GM19372 (cell line): Measurements from ENCODE around the gene SMAD9.
"Not testable (repeated sequence)": the region's sequence is repeated elsewhere in the genome, so short reads cannot be mapped to it uniquely, and the experiment has no call there.

ENCODE experiments used
- ATAC-seq: cut with Tn5 transposase; IDR thresholded peaks from one replicate; pipeline ENCODE4 v1.9.1; 2021; ENCODE audit warnings: mild to moderate bottlenecking, low read depth, moderate library complexity; ENCODE audit not compliant: unreplicated experiment

Gene SMAD9

GRCh38 chr13:36912973-36913372 is 7.1 kb downstream of the SMAD9 start:
- ATAC-seq: no peak

- no peak for ATAC-seq
Measured at GRCh38 chr13:36912369-36912768, 7.7 kb downstream of the SMAD9 start.

- no peak for ATAC-seq
Measured at GRCh38 chr13:36910545-36910944, 9.5 kb downstream of the SMAD9 start.

- ATAC-seq: no peak
Measured at GRCh38 chr13:36907821-36908220, 12.2 kb downstream of the SMAD9 start.

- ATAC-seq: no peak
Measured at GRCh38 chr13:36907266-36907665, 12.8 kb downstream of the SMAD9 start.

- no peak for ATAC-seq
Measured at GRCh38 chr13:36905944-36906343, 14.1 kb downstream of the SMAD9 start.

GRCh38 chr13:36903925-36904595 is 16.0 kb downstream of the SMAD9 start:
- no peak for ATAC-seq

- ATAC-seq: no peak
Measured at GRCh38 chr13:36897054-36897616, 22.9 kb downstream of the SMAD9 start.

- ATAC-seq: no peak
Measured at GRCh38 chr13:36891752-36892151, 28.3 kb downstream of the SMAD9 start.

GRCh38 chr13:36888645-36889044 is 31.4 kb downstream of the SMAD9 start:
- ATAC-seq: no peak

- ATAC-seq: no peak
Measured at GRCh38 chr13:36887758-36888521, 32.1 kb downstream of the SMAD9 start.

- no peak for ATAC-seq
Measured at GRCh38 chr13:36885901-36886300, 34.1 kb downstream of the SMAD9 start.

- no peak for ATAC-seq
Measured at GRCh38 chr13:36884235-36884634, 35.8 kb downstream of the SMAD9 start.

GRCh38 chr13:36883824-36884223 is 36.2 kb downstream of the SMAD9 start:
- ATAC-seq: no peak

GRCh38 chr13:36883392-36883791 is 36.6 kb downstream of the SMAD9 start:
- not testable (repeated sequence) for ATAC-seq

- no peak for ATAC-seq
Measured at GRCh38 chr13:36882829-36883390, 37.1 kb downstream of the SMAD9 start.

GRCh38 chr13:36880961-36881360 is 39.1 kb downstream of the SMAD9 start:
- no peak for ATAC-seq

- ATAC-seq: no peak
Measured at GRCh38 chr13:36879218-36879938, 40.7 kb downstream of the SMAD9 start.

GRCh38 chr13:36875961-36876360 is 44.1 kb downstream of the SMAD9 start:
- no peak for ATAC-seq

- ATAC-seq: no peak
Measured at GRCh38 chr13:36875431-36875830, 44.6 kb downstream of the SMAD9 start.

- no peak for ATAC-seq
Measured at GRCh38 chr13:36872621-36873020, 47.4 kb downstream of the SMAD9 start.
